ENCODE measurements around the gene LEF1. TPM values are rescaled to one million over a fixed set of nuclear protein-coding genes. Genes with fewer than 3 reads are reported as not detected.

Gene LEF1
- total RNA-seq, 1 donor from 2014 or later: 12.5 TPM

DNA sequence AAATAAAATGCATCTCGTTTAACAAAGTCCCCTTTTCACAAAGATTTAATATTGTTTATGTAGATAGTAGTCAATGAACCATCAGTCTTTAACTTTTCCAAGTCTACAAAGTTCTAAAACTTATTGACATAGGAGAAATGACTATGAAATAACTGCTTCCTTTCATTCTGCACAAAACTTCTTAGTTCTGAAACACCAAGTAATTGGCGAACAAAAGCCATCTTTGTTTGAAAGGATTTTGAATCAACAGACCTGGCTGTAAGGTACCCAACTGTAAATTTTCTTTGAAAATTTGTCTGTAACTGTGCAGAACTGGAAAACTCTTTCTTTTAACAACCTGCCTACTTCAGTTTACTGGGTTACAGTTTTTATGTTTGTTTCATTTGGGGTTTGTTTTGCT, 25.9 kb downstream of the LEF1 start:
- no peak for DNase-seq (ENCODE audit: extremely low spot score in 2 of 2)
- intact Hi-C loops (cut with DNase I): no loop called here
- H3K4me3 ChIP-seq: no peak overlapping the region
- no peaks in the 10 kb centered on the region for H3K9me3 ChIP-seq
- H3K27me3 ChIP-seq: no peaks in the 10 kb centered on the region
- H3K4me1 ChIP-seq: no peaks in the 10 kb centered on the region
- no peak for TF ChIP-seq POLR2AphosphoS5 (IDR thresholded peaks at IDR 0.05; ENCODE audit: insufficient read depth in 1 of 2, low read depth in 1 of 2)
- no peak for TF ChIP-seq POLR2A (IDR thresholded peaks at IDR 0.05)
- TF ChIP-seq, protein P1, sequence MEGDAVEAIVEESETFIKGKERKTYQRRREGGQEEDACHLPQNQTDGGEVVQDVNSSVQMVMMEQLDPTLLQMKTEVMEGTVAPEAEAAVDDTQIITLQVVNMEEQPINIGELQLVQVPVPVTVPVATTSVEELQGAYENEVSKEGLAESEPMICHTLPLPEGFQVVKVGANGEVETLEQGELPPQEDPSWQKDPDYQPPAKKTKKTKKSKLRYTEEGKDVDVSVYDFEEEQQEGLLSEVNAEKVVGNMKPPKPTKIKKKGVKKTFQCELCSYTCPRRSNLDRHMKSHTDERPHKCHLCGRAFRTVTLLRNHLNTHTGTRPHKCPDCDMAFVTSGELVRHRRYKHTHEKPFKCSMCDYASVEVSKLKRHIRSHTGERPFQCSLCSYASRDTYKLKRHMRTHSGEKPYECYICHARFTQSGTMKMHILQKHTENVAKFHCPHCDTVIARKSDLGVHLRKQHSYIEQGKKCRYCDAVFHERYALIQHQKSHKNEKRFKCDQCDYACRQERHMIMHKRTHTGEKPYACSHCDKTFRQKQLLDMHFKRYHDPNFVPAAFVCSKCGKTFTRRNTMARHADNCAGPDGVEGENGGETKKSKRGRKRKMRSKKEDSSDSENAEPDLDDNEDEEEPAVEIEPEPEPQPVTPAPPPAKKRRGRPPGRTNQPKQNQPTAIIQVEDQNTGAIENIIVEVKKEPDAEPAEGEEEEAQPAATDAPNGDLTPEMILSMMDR (IDR thresholded peaks at IDR 0.05): no peak
- no peak overlapping the region for H3K27ac ChIP-seq
- no peaks in the 10 kb centered on the region for H3K36me3 ChIP-seq

DNA sequence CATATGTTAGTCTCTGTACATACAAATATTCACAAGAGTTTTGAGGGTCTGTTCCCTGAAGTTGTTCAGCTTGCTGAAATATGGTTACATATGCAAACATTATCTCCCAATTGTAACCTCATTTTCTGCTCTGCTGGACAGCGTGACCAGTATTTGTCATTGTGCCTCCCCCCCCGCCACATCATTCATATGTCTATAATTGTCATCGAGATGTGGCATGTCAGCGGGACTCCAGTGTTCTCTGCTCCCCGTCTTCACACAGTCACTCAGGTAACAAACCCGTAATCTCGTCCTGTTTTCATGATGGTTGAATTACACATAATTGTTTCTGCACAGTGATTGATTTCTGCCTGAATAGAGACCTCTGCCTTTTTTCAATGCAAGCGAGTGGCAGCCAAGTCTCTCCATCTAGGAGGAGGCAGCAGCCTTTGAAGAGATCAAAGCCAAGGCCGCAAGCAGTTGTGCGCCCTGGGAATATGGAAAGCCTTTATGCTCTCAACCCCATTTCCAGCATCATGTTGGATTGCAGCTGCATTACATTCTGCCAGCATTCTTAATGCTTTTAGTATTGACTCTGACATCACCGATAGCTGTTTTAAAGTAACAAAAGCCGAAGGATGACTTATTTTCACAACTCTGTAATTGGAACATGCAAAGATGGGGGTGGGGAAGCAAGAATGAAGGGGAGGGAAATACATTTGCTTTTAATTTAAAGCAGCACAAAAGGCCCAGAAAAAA, 27.4 kb downstream of the LEF1 start:
- DNase-seq (ENCODE audit: extremely low spot score in 2 of 2): no peak
- intact Hi-C loops (cut with DNase I): no loop called here
- Histone ChIP-seq H3K36me3 (no peaks in the 10 kb centered on the region), H3K27me3 (no peaks in the 10 kb centered on the region), H3K9me3 (no peaks in the 10 kb centered on the region), H3K4me3 (no peak overlapping the region), H3K27ac (no peak overlapping the region), H3K4me1 (no peaks in the 10 kb centered on the region)
- TF ChIP-seq, protein P1 (IDR thresholded peaks at IDR 0.05): no peak
- TF ChIP-seq POLR2AphosphoS5 (IDR thresholded peaks at IDR 0.05; ENCODE audit: insufficient read depth in 1 of 2, low read depth in 1 of 2) (no peak), POLR2A (IDR thresholded peaks at IDR 0.05) (no peak)

DNA sequence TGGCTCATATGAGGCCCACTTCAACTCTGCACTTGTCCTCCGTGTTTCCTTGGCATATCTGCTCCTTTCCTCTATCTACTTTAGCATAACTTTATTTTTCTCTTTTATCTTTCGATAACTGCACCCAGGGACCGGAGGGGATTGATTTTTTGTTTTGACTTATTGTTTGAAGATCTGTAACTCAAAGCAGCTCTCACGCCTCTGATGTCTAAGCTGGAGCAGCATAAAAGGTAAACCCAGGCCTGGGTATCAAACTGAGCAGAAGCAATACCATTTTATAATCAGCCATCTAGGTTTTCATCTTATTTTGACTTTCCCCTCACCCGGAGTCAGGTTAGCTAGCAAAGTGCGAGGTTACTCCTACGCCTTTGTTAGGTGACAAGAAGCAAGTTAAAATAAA, 28.4 kb downstream of the LEF1 start:
- DNase-seq (ENCODE audit: extremely low spot score in 2 of 2): no peak
- no peaks in the 10 kb centered on the region for H3K27me3 ChIP-seq
- H3K27ac ChIP-seq: no peak overlapping the region
- no peaks in the 10 kb centered on the region for H3K36me3 ChIP-seq
- TF ChIP-seq, protein P1 (IDR thresholded peaks at IDR 0.05): no peak
- intact Hi-C loops (cut with DNase I): no loop called here
- no peaks in the 10 kb centered on the region for H3K4me1 ChIP-seq
- H3K4me3 ChIP-seq: no peak overlapping the region
- H3K9me3 ChIP-seq: no peaks in the 10 kb centered on the region

DNA sequence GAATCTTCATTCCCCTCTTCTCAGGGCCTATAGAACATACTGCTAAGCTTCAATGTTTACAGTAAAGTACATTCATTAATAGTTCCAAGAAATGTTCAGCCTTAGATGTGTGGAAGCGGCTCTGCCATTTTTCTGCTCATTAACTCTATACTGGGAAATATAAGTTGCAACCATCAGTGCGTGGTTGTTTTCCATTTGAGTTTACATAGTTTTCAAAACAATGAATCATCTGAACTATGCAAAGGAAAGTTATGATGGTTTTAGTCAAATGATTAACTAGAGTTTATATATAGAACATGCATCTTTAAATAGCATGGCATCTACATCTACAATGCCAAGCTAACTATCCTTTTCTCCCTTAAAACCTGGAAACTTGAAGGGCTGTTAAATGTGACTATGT, 29.6 kb downstream of the LEF1 start:
- no peak for DNase-seq (ENCODE audit: extremely low spot score in 2 of 2)
- Histone ChIP-seq H3K36me3 (no peaks in the 10 kb centered on the region), H3K27me3 (no peaks in the 10 kb centered on the region), H3K9me3 (no peaks in the 10 kb centered on the region), H3K27ac (no peak overlapping the region), H3K4me1 (no peaks in the 10 kb centered on the region), H3K4me3 (no peak overlapping the region)
- no peak for TF ChIP-seq POLR2A (IDR thresholded peaks at IDR 0.05)
- TF ChIP-seq, protein P1 (IDR thresholded peaks at IDR 0.05): no peak
- TF ChIP-seq POLR2AphosphoS5 (IDR thresholded peaks at IDR 0.05; ENCODE audit: insufficient read depth in 1 of 2, low read depth in 1 of 2): no peak
- intact Hi-C loops (cut with DNase I): no loop called here

DNA sequence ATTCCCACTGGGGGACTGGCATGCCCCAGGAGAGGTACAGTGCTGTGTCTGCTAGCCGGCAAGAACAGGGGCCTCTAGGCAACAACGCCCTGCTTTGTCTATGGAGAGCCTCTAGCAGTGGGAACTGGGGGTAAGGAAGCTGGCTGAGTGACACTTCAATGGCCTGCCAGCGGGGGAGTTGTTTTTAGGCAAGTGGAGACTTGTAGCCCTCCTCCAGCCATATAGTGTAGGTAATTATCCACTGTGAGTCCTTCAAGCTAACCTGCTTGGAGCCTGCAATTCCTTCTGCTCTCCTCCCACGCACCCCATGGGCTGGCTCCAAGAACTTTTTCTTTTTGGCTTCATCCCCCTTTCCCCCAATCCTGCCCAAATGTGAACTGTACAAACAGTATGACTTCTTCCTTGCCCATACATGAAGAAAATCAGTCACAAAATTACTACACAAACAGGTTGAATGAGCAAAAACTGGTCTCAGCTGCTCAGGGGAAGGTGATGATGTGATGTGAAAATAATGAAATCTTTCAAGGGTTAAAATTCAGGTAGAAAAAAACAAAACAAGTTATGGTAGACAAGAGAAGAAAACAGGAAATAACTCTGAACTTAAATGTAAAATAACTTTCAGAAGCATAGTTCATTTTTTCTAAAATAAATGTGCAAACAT, 33.1 kb downstream of the LEF1 start:
- Histone ChIP-seq H3K27ac (no peak overlapping the region), H3K9me3 (no peaks in the 10 kb centered on the region), H3K36me3 (no peaks in the 10 kb centered on the region), H3K4me1 (no peaks in the 10 kb centered on the region), H3K27me3 (no peaks in the 10 kb centered on the region), H3K4me3 (no peak overlapping the region)
- intact Hi-C loops (cut with DNase I): no loop called here
- TF ChIP-seq, protein P1 (IDR thresholded peaks at IDR 0.05): no peak
- TF ChIP-seq POLR2A (IDR thresholded peaks at IDR 0.05) (no peak), POLR2AphosphoS5 (IDR thresholded peaks at IDR 0.05; ENCODE audit: insufficient read depth in 1 of 2, low read depth in 1 of 2) (no peak)
- DNase-seq (ENCODE audit: extremely low spot score in 2 of 2): no peak
